Measurements from ENCODE around the gene APOA4. TPM values are rescaled to one million over a fixed set of nuclear protein-coding genes. Genes with fewer than 3 reads are reported as not detected.

The APOA4 gene
- total and polyA plus RNA-seq, 2 donors (not counting 3 experiments of a cell fraction or from before 2014, with no cell fraction given), result not detected

DNA sequence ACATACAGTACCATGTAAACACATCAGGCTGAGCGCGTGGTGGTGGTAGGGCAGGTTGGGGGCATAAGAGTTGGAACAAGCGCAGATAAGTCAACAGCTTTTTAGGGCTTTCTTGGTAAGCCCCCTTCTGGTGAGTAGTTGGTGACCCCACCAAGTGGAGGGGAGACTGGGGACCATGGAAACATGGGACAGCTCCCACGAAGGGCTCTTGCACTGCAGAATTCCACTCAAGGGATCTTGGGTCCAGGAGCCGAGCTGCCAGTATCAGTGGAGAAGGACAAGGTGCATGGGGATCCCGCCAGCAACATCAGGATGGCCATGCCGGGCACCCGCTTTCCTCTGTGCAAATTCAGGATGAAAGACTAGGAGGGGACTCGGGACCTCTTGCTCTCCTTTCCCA, 20.6 kb upstream of the APOA4 start:
- Histone ChIP-seq H3K9me1 (replicated peaks; ENCODE audit: control insufficient read depth, extremely low read depth, insufficient read depth, low read length) (no peaks in the 10 kb centered on the region), H3K4me2 (ENCODE audit: insufficient read depth, low read length) (no peak overlapping the region), H3K4me1 (ENCODE audit: control insufficient read depth, extremely low read depth, insufficient read depth, low read length) (no peaks in the 10 kb centered on the region), H3K4me3 (replicated peaks in 1 of 3; ENCODE audit: insufficient read depth in 1 of 3, low read depth in 1 of 3, low read length in 3 of 3) (no peak overlapping the region), H3K36me3 (ENCODE audit: control insufficient read depth in 2 of 2, extremely low read depth in 1 of 2, insufficient read depth in 2 of 2, low read length in 2 of 2) (peaks cover 0 to 16% of the 10 kb centered on the region in 2 experiments), H3K9ac (replicated peaks; ENCODE audit: extremely low read depth, insufficient read depth, low read length) (no peak overlapping the region), H3K9me3 (replicated peaks; ENCODE audit: control insufficient read depth, insufficient read depth, low read length) (no peaks in the 10 kb centered on the region), H3K27ac (ENCODE audit: insufficient read depth, low read depth, low read length) (no peak overlapping the region), H3K27me3 (ENCODE audit: control insufficient read depth in 2 of 2, insufficient read depth in 2 of 2, low read length in 2 of 2) (no peaks in the 10 kb centered on the region), H2AFZ (ENCODE audit: low read depth, low read length) (no peak overlapping the region), H4K20me1 (replicated peaks; ENCODE audit: control insufficient read depth, extremely low read depth, insufficient read depth, low read length) (no peaks in the 10 kb centered on the region), H3K79me2 (ENCODE audit: control insufficient read depth, insufficient read depth, low read length) (no peaks in the 10 kb centered on the region)
- no peak for DNase-seq (ENCODE audit: low read depth, low spot score)
- intact Hi-C loops (cut with micrococcal nuclease) (no loop called here), dilution Hi-C loops (cut with MboI; ENCODE audit: extremely low pct_ligation_motif_present, low sequenced_read_pairs) (no loop called here)
- ChIA-PET POLR2A (no interaction called here), CTCF (no interaction called here)
- BruUV-seq (replicated peaks), result no TSS peak
- TF ChIP-seq, protein P1, sequence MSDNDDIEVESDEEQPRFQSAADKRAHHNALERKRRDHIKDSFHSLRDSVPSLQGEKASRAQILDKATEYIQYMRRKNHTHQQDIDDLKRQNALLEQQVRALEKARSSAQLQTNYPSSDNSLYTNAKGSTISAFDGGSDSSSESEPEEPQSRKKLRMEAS (IDR thresholded peaks at IDR 0.05; ENCODE audit: insufficient read depth, insufficient read length), result no peak
- TF ChIP-seq POLR2A (IDR thresholded peaks at IDR 0.05; ENCODE audit: low read depth, low read length) (no peak), MYC (IDR thresholded peaks at IDR 0.05; ENCODE audit: low read depth, low read length) (no peak), GATA2 (IDR thresholded peaks at IDR 0.05; ENCODE audit: insufficient read depth, insufficient read length, low read depth, low read length) (no peak), POLR2AphosphoS5 (IDR thresholded peaks at IDR 0.05; ENCODE audit: insufficient read depth, low read depth, low read length) (no peak)
- no peak for FAIRE-seq

DNA sequence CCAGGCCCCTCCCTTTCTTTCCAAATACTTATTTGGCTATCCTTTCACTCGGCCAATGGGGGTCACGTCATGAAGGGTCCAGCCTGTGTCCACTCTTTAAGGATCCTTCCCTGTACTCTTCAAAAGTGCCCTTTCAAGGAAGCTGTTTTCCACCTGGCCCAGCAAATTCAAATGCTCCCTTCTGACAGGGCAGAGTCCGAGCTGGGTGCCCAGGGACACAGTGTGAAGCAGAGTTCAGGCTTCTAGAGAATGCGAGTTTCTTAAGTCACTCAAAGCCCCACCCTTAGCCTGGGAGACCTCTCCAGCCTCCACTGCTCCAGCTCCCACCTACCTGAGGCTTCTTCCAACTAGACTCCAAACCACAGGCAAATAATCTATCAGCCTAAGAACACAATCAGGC, 19.8 kb upstream of the APOA4 start:
- Histone ChIP-seq H3K4me2 (ENCODE audit: insufficient read depth, low read length) (no peak overlapping the region), H2AFZ (ENCODE audit: low read depth, low read length) (no peak overlapping the region), H3K27me3 (ENCODE audit: control insufficient read depth in 2 of 2, insufficient read depth in 2 of 2, low read length in 2 of 2) (no peaks in the 10 kb centered on the region), H3K36me3 (ENCODE audit: control insufficient read depth in 2 of 2, extremely low read depth in 1 of 2, insufficient read depth in 2 of 2, low read length in 2 of 2) (peaks cover 0 to 16% of the 10 kb centered on the region in 2 experiments), H3K9ac (replicated peaks; ENCODE audit: extremely low read depth, insufficient read depth, low read length) (no peak overlapping the region), H3K9me1 (replicated peaks; ENCODE audit: control insufficient read depth, extremely low read depth, insufficient read depth, low read length) (no peaks in the 10 kb centered on the region), H4K20me1 (replicated peaks; ENCODE audit: control insufficient read depth, extremely low read depth, insufficient read depth, low read length) (no peaks in the 10 kb centered on the region), H3K9me3 (replicated peaks; ENCODE audit: control insufficient read depth, insufficient read depth, low read length) (no peaks in the 10 kb centered on the region), H3K4me1 (ENCODE audit: control insufficient read depth, extremely low read depth, insufficient read depth, low read length) (no peaks in the 10 kb centered on the region), H3K79me2 (ENCODE audit: control insufficient read depth, insufficient read depth, low read length) (no peaks in the 10 kb centered on the region), H3K27ac (ENCODE audit: insufficient read depth, low read depth, low read length) (no peak overlapping the region), H3K4me3 (replicated peaks in 1 of 3; ENCODE audit: insufficient read depth in 1 of 3, low read depth in 1 of 3, low read length in 3 of 3) (no peak overlapping the region)
- DNase-seq (ENCODE audit: low read depth, low spot score) (no peak), FAIRE-seq (no peak)
- CTCF ChIA-PET, result no interaction called here
- dilution Hi-C loops (cut with MboI; ENCODE audit: extremely low pct_ligation_motif_present, low sequenced_read_pairs), result no loop called here
- intact Hi-C loops (cut with micrococcal nuclease), result no loop called here
- TF ChIP-seq FOS (IDR thresholded peaks at IDR 0.05; ENCODE audit: borderline replicate concordance, insufficient read depth, low read length), result no peak
- TF ChIP-seq MYC (IDR thresholded peaks at IDR 0.05; ENCODE audit: low read depth, low read length), result no peak
- no peak for TF ChIP-seq GATA2 (IDR thresholded peaks at IDR 0.05; ENCODE audit: insufficient read depth, insufficient read length, low read depth, low read length)
- TF ChIP-seq POLR2A (IDR thresholded peaks at IDR 0.05; ENCODE audit: low read depth, low read length), result no peak
- POLR2A ChIA-PET, result no interaction called here
- BruUV-seq (replicated peaks), result no TSS peak
